WTC11 (cell line): Measurements from ENCODE around the gene KDM4C.

ENCODE experiments used
- E2F1 ChIP-seq: sonication (generic); formaldehyde crosslinking; IDR thresholded peaks from 2 replicates; pipeline ENCODE4 v1.8.0; 2022; ENCODE audit warnings: mild to moderate bottlenecking, missing genetic modification reagents
- IRF1 ChIP-seq: sonication (generic); formaldehyde crosslinking; IDR thresholded peaks from 2 replicates; pipeline ENCODE4 v1.8.0; 2023; ENCODE audit warnings: missing genetic modification reagents
- RELA ChIP-seq: sonication (generic); formaldehyde crosslinking; IDR thresholded peaks from 2 replicates; pipeline ENCODE4 v1.8.1; 2022; ENCODE audit warnings: missing genetic modification reagents, mild to moderate bottlenecking, borderline replicate concordance
- SP1 ChIP-seq: sonication (generic); formaldehyde crosslinking; conservative IDR thresholded peaks from 2 replicates; pipeline ENCODE4 v1.8.1; 2022; ENCODE audit warnings: missing genetic modification reagents
- TEAD4 ChIP-seq: sonication (generic); formaldehyde crosslinking; IDR thresholded peaks from 2 replicates; pipeline ENCODE4 v1.8.0; 2022; ENCODE audit warnings: mild to moderate bottlenecking, missing genetic modification reagents
- USF2 ChIP-seq: sonication (generic); formaldehyde crosslinking; IDR thresholded peaks from 2 replicates; pipeline ENCODE4 v1.8.1; 2023; ENCODE audit warnings: mild to moderate bottlenecking, missing genetic modification reagents, moderate library complexity
- TF ChIP-seq, protein P1 (sequence below): sonication (generic); formaldehyde crosslinking; IDR thresholded peaks from 2 replicates; pipeline ENCODE4 v1.8.1; 2022; ENCODE audit warnings: missing genetic modification reagents, borderline replicate concordance
- TF ChIP-seq, protein P2 (sequence below): fragments of 200-600 bp; IDR thresholded peaks from 2 replicates; pipeline ENCODE4 v1.8.0; 2022; ENCODE audit warnings: antibody characterized with exemption
- TF ChIP-seq, protein P3 (sequence below): sonication (generic); formaldehyde crosslinking; IDR thresholded peaks from 2 replicates; pipeline ENCODE4 v1.8.0; 2022; ENCODE audit warnings: mild to moderate bottlenecking, missing genetic modification reagents
- TF ChIP-seq, protein P4 (sequence below): sonication (generic); formaldehyde crosslinking; IDR thresholded peaks from 2 replicates; pipeline ENCODE4 v1.8.1; 2023; ENCODE audit warnings: mild to moderate bottlenecking, missing genetic modification reagents, moderate library complexity

- TF ChIP-seq, protein P1, sequence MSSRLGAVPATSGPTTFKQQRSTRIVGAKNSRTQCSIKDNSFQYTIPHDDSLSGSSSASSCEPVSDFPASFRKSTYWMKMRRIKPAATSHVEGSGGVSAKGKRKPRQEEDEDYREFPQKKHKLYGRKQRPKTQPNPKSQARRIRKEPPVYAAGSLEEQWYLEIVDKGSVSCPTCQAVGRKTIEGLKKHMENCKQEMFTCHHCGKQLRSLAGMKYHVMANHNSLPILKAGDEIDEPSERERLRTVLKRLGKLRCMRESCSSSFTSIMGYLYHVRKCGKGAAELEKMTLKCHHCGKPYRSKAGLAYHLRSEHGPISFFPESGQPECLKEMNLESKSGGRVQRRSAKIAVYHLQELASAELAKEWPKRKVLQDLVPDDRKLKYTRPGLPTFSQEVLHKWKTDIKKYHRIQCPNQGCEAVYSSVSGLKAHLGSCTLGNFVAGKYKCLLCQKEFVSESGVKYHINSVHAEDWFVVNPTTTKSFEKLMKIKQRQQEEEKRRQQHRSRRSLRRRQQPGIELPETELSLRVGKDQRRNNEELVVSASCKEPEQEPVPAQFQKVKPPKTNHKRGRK (CRISPR knock-in tag) = no peak
- TF ChIP-seq, protein P2, sequence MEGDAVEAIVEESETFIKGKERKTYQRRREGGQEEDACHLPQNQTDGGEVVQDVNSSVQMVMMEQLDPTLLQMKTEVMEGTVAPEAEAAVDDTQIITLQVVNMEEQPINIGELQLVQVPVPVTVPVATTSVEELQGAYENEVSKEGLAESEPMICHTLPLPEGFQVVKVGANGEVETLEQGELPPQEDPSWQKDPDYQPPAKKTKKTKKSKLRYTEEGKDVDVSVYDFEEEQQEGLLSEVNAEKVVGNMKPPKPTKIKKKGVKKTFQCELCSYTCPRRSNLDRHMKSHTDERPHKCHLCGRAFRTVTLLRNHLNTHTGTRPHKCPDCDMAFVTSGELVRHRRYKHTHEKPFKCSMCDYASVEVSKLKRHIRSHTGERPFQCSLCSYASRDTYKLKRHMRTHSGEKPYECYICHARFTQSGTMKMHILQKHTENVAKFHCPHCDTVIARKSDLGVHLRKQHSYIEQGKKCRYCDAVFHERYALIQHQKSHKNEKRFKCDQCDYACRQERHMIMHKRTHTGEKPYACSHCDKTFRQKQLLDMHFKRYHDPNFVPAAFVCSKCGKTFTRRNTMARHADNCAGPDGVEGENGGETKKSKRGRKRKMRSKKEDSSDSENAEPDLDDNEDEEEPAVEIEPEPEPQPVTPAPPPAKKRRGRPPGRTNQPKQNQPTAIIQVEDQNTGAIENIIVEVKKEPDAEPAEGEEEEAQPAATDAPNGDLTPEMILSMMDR = no peak
- no peak for TF ChIP-seq TEAD4 (CRISPR knock-in tag)
- TF ChIP-seq E2F1 (CRISPR knock-in tag) = no peak
- TF ChIP-seq IRF1 (CRISPR knock-in tag) = no peak
- TF ChIP-seq, protein P3, sequence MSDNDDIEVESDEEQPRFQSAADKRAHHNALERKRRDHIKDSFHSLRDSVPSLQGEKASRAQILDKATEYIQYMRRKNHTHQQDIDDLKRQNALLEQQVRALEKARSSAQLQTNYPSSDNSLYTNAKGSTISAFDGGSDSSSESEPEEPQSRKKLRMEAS (CRISPR knock-in tag) = no peak
- TF ChIP-seq, protein P4, sequence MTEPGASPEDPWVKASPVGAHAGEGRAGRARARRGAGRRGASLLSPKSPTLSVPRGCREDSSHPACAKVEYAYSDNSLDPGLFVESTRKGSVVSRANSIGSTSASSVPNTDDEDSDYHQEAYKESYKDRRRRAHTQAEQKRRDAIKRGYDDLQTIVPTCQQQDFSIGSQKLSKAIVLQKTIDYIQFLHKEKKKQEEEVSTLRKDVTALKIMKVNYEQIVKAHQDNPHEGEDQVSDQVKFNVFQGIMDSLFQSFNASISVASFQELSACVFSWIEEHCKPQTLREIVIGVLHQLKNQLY = no peak
- no peak for TF ChIP-seq SP1
- TF ChIP-seq USF2 (CRISPR knock-in tag) = no peak
- no peak for TF ChIP-seq RELA (CRISPR knock-in tag)
These were observed 395.8 kb downstream of the KDM4C start for GRCh38 chr9:7153566-7153965.
